Spleen (tissue), 7 donors: Measurements from ENCODE around the gene SLC35E2B.

ENCODE experiments used
- POLR2AphosphoS5 ChIP-seq, 3 donors: sonication (generic); formaldehyde crosslinking; IDR thresholded peaks; one replicate each; pipeline ENCODE4 v1.5.1; 2017; ENCODE audit warnings: antibody characterized with exemption in 3 of 3
- TF ChIP-seq, protein P1 (sequence below), 11 experiments: fragments of 200-600 bp in 7 of 11; fragments of 450-650 bp in 4 of 11; sonication (generic) in 4 of 11; IDR thresholded peaks in 8 of 11; conservative IDR thresholded peaks in 3 of 11; 1 replicate in 7 of 11; 2 replicates in 4 of 11; pipeline versions ENCODE4 v1.4.0 to v1.8.0; 2016 to 2021; ENCODE audit warnings: antibody characterized with exemption in 11 of 11, inconsistent platforms in 4 of 11, mild to moderate bottlenecking in 1 of 11
- donor health status: DM: no; HTN: no; CAD: no; lungs with moderate emphysema.
- donor health status: DM: no; HTN: no; CAD: no.
- donor health status: DM: no; HTN: no; CAD: no.

DNA sequence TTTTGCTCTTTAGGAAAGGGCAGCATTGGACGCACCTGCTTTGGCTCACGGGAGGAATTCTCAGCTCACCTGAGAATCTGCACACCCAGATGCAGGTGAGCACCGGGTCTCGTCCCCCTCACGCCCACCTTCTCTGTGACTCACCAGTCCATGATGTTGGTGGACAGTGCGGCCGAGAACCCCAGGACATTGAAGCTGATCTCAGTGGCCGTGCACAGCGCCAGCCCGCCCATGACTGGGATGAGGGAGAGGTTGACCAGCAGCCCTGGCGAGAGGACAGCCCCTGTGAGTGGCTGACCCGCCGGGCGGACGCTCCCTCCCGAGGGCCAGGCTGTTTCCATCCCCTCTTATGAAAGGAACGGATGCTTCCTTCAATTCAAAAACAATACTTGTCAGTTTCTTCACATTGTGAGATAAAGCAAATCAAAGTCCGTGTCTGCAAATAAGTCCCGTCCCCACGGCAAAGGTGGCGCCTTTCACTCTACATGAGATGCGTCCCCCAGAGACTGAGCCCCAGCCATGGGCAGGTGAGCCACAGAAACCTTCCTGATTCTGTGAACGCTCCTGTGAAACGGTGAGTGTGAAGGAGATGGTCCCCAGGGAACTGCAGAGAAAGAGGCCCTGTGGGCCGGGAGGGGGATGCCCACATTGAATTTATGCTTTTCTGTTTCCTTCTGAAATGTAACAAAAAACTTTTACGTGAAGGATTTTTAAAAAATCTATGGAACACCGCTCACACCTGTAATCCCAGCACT is 21.1 kb downstream of the SLC35E2B start:
- TF ChIP-seq, protein P1, sequence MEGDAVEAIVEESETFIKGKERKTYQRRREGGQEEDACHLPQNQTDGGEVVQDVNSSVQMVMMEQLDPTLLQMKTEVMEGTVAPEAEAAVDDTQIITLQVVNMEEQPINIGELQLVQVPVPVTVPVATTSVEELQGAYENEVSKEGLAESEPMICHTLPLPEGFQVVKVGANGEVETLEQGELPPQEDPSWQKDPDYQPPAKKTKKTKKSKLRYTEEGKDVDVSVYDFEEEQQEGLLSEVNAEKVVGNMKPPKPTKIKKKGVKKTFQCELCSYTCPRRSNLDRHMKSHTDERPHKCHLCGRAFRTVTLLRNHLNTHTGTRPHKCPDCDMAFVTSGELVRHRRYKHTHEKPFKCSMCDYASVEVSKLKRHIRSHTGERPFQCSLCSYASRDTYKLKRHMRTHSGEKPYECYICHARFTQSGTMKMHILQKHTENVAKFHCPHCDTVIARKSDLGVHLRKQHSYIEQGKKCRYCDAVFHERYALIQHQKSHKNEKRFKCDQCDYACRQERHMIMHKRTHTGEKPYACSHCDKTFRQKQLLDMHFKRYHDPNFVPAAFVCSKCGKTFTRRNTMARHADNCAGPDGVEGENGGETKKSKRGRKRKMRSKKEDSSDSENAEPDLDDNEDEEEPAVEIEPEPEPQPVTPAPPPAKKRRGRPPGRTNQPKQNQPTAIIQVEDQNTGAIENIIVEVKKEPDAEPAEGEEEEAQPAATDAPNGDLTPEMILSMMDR (IDR thresholded peaks at IDR 0.05 in 8 of 11, conservative IDR thresholded peaks at IDR 0.05 in 3 of 11): no peak
- no peak for TF ChIP-seq POLR2AphosphoS5 (IDR thresholded peaks at IDR 0.05)
